NCI-H2196 (cell line): ENCODE data around the gene PRMT5.
"Not testable (repeated sequence)": the region's sequence is repeated elsewhere in the genome, so short reads cannot be mapped to it uniquely, and the experiment has no call there.

Experiments used
- DNase-seq: peaks from one replicate; lab custom pipeline; 2025; ENCODE audit not compliant: unreplicated experiment; lab: John Stamatoyannopoulos, UW

Gene PRMT5

DNA sequence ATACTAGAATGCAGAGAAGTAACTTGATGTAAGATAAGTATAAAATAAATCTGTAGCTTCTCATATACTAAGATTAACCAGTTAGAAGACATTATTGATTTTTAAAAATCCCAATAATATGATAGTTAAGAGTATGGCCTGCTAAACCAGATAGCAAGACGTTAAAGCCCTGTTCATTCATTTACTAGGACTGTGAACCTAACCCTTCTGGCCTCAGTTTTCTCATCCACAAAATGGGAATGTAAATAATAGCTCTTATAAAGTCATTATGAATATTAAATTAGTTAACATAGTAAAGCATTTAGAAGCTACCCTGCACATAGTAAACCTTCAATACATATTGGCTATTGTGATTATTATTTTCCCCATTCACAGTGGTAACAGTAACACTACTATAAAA lies 6.0 kb upstream of the PRMT5 start:
- DNase-seq: no peak

DNA sequence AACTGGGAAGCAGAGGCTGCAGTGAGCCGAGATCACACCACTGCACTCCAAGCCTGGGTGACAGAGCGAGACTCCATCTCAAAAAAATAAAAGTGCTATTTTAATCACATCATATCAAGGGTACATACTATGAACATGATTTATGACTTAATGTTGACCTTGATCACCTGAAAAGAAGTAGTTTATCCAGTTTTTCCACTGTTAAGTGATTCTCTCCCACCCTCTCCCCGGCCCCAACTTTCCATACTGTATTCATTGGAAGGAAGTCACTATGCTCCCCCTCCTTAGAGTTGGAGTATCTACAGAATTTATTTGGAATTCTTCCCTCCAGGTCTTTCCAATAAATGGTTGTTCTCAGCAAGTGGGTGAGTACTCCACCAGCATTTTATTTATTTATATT lies 3.0 kb upstream of the PRMT5 start:
- DNase-seq: no peak

DNA sequence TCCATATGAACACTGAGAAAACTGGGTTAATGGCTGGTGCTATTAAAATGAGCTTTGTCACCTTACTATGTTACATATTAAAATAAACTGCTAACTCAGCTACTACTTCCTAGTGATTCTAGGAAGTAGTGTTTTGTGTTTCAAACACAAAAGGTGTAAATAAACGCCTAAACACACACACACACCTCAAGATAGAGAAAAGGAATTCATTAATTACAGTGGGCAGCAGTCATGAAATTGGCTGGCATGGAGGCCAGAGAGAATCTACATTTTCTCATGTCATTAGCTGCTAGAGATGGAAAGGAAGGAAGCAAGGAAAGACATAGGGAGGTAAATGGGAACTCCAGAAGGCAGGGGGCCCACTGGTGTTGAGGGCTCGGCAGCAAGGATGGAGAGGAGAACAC lies 787 bp upstream of the PRMT5 start:
- DNase-seq: no peak

DNA sequence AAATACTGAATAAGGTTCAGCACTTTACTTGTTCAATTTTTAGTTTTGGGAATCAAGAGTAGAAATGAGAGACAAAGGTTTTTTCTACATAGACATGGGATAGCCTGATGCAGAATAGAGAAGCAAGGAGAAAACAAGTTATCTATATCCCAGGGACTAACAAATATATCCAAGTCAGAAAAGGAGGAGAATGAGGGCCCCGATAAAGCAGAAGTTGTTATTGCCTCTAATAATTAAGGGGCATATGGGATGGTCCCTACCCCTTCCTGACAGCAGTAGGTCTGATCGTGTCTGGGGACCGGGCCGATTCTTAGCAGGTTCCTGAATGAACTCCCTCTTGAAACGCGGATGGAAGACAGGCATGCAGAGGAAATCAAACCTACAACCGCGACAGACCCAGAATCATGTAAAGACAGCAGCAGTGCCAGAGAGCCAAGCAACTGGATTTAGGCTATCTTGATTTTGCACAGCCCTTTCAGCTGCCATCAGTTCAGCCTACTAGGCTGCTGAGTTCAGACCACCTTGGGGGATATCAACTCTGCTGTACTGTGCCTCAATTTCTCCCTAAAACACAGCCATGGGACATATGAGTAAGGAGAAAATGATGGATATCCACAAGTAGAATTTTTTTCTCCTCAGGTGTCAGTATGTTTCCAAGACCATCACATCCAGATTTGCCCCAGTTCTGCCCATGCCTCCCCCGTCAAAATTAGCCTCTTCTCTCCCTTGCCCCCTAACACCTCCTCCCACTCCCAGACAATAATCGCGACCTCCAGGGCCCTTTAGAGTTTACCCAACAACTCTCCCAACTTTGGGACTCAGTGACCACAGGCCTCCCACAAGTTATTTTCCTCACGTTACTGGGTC lies 706 bp downstream of the PRMT5 start:
- DNase-seq: no peak

DNA sequence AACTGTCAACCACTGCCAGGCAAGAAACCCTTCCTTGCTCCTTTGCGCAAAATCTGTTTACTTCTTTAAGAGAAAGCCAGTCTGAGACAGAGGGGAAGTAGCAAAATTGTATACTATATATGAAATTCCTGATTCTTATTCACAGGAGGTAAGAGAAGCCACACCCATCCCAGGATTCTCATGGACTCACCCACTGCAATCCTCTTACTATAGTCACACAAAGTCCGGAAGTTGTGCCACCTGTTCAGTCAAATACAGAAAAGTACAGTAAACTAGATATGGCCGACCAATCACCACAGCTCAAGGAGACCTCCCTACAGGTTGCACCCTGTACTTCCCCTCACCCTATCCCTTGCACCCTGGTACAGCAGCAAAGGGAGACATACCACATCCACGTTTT lies 2.9 kb downstream of the PRMT5 start:
- no peak for DNase-seq

DNA sequence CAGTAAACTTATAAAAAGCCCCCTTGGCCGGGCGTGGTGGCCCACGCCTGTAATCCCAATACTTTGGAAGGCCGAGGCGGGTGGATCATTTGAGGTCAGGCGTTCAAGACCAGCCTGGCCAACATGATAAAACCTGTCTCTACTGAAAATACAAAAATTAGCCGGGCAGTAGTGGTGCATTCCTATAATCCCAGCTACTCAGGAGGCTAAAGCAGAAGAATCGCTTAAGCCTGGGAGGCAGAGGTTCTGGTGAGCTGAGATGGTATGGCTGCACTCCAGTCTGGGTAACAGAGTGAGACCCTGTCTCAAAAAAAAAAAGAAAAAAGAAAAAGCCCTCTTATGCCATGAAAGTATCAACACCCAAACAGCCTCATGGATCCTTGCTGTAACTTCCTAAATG lies 3.7 kb downstream of the PRMT5 start:
- DNase-seq: no peak

DNA sequence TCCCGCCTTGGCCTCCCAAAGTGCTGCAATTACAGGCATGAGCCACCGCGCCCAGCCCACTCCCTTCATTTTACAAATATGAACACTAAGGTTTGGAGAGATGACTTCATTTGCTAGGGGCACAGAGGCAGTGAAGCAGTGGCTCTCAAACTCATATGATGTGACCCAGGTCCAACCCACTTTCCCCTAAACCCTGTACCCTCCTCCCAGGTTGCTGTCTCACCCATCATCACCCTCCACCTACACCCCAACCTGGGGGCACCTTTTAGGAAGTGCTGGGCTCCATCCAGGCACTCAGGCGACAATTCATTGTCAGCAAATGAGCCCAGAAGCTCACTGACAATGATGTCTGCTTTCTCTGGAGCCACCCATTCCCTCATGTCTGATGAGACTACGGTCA lies 5.4 kb downstream of the PRMT5 start:
- DNase-seq: no peak

DNA sequence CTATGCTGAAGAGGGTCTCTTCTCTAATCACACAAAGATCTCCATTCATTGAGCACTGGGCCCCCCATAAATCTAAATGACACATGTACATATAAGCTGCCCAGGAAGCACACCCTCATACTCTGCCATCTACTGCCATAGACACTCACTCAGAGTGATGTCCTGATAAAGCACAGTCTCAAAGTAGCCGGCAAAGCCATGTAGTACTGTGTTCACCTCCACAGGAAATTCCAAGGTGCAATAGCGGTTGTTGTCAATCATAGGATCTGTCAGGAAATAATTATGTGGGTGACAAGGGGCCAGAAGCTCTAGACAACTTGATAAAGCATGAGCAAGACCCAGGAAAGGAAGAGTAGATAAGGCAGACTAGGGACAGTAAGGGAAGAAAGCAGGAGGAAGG lies 6.9 kb downstream of the PRMT5 start:
- DNase-seq: no peak

DNA sequence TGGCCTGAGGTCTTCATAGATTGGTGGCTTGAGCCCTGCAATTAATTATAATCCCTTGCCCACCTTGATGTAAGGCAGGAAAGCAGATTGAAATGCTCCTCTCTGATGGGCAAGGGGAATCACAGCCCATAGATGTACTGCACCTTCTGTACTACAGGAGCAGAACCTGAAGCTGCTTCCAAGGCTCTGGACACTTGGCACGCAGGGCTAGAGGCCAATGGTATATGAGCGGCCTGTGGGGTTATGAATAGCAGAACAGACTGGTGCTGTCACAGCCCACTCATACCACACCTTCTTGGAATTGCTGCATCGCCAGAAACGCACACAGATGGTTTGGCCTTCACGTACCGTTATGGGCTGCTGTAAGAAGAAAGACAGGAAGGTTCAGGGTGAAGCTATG lies 8.5 kb downstream of the PRMT5 start:
- no peak for DNase-seq

DNA sequence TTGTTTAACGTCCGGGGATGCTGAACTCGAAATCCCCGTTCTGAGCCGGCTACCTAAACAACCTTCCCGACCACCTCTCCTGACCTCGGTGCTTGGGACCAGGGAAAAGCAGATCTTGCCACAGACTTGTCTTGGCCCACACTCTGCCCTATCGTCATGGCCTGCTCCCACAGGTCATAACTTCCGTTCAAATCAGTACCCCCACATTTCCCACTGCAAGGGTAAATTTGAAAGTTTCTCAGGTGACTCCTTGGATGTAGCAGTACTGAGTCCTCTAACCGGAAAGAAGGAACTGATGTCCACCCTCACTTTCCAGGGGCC lies 9.6 kb downstream of the PRMT5 start:
- DNase-seq: no peak

DNA sequence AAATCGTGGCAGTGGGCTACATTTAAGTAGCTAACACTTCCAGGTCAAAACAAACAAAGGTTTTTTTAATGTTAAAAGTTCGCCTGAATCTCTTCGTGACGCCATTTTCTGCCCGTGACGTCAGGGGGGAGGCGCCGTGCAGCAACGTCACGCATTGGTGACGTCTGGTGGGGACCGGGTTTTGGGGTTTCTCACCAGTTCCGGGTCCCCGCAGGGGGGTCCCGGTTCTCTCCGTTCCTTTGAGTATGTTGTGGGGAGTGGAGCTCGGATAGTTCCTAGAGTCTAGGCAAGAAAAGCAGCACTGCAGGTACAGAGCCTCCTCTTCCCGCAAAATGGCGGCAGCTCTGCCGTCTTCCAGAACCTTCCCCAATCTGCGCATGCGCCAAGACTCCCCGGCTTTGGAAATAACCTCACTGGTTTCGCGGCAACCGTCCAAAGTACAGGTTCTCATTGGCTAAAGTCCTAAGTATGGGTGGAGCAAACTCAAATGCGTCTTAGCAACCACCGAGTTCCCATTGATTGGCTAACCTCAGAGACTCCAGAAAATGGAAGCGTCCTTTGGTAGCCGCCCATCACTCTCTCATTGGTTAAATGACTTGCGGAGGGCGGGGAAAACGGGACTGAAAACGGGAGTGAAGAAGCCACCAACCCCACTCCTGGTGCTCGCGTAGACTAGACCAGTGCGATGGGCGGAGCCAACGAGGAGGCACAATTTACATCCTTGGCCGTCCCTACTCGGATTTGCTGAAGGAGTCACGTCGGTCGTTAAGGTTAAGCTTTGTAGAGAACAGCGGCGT lies 10.2 kb downstream of the PRMT5 start, which contains the start of gene RBM23:
TSS of gene RBM23 (minus strand) at position 346 of the 797 bp plus-strand sequence.
- peak; percentile 100 for DNase-seq

DNA sequence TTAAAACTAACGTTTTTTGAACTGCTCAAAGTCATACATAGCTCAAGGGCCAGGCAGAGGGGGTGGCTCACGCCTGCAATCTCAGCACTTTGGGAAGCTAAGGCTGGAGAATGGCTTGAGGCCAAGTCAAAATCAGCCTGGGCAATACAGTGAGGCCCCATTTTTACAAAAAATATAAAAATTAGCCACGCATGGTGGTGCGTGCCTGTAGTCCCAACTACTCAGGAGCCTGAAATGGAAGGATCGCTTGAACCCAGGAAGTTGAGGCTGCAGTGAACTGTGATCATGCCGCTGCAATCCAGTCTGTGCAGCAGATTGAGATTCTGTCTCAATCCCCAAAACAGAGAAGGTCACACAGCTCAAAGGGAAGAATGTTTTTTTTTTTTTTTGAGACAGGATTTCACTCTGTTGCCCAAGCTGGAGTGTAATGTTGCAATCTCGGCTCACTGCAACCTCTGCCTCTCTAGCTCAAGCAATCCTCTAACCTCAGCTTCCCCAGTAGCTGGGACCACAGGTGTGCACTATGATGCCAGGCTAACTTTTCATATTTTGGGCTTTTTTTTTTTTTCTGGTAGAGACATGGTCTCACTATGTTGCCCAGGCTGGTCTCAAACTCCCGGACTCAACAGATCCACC lies 13.2 kb downstream of the PRMT5 start:
- no peak for DNase-seq

DNA sequence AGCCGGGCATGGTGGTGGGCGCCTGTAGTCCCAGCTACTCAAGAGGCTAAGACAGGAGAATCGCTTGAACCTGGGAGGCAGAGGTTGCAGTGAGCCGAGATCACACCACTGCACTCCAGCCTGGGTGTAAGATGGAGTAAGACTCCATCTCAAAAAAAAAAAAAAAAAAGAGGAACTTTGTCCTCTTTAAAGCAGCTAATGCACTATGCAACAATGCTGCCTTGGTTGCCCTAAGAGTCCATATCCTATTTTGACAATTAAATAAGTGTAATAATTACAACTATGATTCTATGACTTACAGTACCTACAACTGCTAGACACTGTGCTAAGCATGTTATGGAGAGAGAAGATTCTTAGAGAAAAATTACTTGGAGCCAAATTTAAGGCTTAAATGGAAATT lies 14.3 kb downstream of the PRMT5 start:
- not testable (repeated sequence) for DNase-seq

DNA sequence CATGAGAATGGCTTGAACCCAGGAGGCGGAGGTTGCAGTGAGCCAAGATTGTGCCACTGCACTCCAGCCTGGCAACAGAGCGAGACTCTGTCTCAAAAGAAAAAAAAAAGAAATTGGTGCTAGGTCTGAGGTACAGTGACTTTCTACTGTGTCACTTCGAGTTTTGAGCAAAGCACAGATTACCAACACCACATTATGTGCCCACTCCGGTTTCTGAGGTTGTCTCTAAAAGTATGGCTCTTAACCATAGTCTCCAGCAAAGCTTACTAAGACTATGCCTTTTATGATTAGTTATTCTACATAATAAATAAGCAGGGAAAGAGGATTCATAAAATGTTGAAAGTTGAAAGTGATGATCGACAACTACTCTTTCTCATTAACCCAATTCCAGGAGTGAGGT lies 18.3 kb downstream of the PRMT5 start:
- DNase-seq: no peak

DNA sequence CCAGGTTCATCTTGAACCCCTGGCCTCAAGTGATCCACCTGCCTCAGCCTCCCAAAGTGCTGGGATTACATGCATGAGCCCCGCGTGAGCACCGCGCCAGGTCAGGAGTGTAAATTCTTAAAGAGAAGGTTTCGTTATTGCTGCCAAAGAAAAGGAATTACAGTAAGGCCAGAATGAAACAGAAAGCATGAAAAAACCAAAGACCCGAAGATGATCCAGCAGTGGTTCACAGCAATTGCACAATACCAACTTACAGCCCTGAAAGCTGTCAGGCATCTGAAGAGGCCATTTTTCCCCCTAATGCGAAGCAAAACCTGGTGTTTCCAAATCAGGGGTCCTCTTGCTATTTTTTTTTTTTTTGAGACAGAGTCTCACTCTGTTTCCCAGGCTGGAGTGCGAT lies 20.6 kb downstream of the PRMT5 start:
- no peak for DNase-seq

DNA sequence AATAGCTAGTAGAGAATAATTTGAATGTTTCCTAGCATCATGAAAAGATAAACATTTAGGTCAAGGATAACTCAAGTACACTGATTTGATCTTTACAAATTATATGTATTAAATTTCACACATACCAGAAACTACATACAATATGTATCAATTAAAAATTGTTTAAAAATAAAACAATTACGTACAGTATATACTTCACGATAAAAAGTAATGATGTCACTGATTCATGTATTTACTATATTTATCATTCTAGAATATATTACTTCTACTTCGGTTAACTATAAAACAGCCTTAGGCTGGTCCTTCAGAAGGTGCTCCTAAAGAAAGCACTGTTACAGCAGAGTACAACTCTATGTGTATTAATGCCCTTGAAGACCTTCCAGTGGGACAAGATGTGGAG lies 21.7 kb downstream of the PRMT5 start:
- no peak for DNase-seq

DNA sequence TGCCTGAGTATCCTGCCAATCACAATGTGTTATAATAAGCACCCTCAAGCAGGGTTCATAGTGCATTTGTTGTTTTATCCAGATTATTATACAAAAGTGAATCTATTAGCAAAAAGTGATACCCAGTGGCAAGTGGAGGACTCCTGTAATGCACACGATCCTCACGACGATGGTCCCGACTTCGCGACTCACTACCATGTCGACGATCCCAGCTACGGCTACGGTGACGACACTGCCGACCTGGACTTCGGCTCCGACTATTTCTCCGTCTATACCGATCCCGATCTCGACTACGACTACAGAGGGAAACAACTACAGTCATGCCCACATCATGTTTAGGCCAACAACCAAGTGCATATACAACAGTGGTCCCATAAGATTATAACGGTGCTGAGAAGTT lies 23.1 kb downstream of the PRMT5 start:
- no peak for DNase-seq

DNA sequence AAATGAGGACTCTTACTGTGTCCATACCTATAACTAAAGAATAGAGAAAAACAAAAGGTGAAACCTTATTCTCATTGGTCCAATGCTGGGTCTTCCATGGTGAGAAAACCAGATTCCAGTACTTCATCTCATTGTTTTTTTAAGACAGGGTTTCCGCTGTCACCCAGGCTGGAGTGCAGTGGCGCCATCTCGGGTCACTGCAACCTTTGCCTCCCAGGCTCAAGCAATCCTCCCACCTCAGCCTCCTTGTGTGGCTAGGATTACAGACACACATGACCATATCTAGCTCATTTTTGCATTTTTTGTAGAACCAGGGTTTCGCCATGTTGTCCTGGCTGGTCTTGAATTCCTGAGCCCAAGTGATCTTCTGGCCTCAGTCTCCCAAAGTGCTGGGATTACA lies 23.5 kb downstream of the PRMT5 start:
- no peak for DNase-seq

DNA sequence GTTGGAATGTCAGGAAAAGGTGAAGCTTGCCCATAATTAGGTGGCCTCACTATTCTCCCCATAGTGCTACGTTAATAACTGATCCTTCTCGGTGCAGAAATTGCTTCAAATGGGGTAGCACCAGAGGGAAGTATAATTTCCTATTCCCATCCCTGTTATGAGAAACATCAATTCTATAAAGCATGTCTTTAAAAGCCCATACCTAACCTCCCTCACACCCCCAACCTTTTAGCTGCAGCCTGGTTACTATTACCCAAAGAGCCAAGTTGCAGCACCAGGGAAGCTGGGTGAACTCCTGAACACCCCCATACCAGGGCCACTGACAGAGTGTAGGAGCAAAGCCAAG lies 25.5 kb downstream of the PRMT5 start:
- no peak for DNase-seq

DNA sequence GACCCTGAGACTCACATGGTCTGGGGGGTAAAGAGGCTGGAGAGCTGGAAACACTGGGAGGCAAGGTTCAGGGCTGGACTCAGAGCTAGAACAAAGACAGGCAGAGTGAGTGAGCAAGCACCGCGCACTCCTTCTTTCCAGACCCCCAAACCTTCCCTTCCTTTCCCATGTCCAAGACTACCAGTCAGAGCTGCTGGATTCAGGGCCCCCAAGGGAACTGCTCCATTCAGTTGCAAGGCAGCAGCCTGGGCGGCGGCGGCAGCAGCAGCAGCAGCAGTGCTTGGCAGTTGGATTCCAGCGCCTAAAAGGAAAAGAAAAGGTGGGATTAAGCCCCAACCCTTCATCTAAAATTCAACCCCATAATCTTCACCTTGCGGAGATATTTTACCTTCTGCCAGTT lies 27.4 kb downstream of the PRMT5 start:
- DNase-seq: no peak

DNA sequence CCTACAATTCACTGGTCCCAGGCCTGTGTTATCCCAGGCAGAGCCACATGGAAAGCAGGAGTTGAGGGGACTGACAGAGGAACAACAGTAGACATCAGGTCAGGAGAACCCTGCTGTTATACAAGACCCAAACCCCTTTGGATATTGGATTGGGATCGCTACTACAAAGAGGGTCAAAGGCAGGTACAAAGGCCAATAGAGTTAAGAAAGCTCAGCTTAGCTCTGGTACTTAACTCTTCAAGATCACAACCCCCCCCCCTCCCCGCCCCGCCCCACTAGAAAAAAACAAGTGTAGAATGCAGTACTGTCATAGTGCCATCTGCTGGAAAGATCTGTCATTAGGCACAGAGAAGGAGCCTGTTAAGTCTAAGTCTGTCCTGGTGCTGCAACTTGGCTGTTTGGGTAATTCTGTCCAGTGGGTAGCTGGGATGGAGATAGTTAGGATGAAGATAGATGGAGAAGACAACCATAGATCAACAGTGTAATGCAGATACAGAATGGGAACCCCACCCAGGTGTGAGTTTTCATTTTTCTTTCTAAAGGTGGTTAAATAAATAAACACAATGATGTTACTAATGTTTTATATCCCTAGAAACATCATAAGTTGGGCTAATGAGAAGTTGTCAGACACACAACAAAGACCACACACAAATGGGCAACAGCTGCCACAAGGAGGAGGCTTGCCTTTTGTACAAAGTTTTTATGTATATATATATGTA lies 28.9 kb downstream of the PRMT5 start:
- peak; percentile 68 for DNase-seq
